ENCODE data around the gene MYPN.
"Not testable (repeated sequence)": the region's sequence is repeated elsewhere in the genome, so short reads cannot be mapped to it uniquely, and the experiment has no call there.

MYPN gene

DNA sequence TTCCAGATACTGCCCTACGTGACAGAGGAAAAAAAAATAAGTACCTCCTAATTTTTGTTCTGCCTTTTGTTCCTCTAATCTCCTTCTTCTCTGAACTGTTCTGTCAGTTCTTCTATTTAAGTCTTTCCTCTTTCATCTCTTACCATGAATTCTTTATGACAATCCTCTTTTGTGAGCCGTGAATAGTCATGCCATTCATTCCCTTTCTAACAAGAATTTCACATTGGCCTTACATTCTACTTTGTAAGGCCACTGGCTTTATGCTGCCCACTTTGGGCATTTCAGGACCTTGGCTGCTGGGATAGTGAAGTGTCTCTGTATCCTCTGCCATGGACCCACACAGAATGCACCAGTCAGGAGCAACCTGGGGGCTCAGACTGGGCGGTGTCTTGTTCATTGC lies 69.7 kb downstream of the MYPN start:
- no peak for DNase-seq

GRCh38 chr10:68180490-68180889 lies 71.2 kb downstream of the MYPN start:
- no peak for DNase-seq

DNA sequence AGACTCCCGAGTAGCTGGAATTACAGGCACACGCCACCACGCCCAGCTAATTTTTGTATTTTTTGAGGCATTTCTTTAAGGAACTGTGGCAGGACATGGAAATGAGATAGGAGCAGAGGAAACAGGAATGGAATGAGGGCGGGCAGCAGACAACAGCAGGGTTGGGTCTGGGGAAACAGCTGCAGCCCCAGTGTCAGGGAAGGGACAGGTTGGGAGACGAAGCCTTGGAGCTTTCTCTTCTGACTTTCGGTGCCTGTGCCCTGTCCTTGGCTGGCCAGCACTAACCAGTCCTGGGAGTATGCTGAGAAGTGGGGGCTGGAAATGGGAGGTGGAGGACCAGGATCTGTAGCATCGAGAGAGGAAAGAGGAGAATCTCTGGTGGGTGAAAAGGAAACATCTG lies 75.3 kb downstream of the MYPN start:
- DNase-seq: no peak

DNA sequence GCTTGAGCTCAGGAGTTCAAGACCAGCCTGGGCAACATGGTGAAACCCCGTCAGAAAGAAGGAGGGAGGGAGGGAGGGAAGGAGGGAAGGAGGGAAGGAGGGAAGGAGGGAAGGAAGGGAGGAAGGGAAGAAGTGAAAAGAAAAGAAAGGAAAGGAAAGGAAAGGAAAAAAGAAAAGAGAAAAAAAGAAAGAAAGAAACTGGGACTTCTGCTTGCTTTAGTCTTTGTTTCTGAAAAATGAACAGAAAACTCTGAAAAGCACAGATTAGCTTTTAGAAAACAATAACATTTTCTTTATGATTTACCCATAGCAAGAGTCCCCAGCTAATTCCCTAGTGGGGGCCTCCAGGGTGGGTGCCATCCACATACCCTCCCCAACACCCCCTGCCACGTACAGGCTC lies 75.8 kb downstream of the MYPN start:
- DNase-seq: no peak

- DNase-seq: no peak
Observed at GRCh38 chr10:68188835-68189234, 79.5 kb downstream of the MYPN start.

GRCh38 chr10:68192113-68192512 lies 82.8 kb downstream of the MYPN start:
- DNase-seq: no peak

DNA sequence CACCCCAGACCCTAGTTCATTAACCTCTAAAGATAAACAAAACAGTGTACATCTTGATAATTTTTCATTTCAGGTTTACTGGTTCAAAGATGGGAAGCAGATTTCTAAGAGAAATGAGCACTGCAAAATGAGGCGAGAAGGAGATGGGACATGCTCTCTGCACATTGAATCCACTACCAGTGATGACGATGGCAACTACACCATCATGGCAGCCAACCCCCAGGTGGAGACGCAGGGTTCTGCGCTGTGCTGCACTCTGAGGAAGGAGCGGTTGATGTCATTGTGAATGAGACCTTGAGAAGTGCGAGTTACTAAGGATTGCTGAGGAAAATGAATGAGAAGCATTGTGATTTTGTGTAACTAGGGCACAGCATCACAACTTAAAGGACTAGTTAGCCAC lies 85.0 kb downstream of the MYPN start:
- DNase-seq: no peak

GRCh38 chr10:68195776-68196175 lies 86.5 kb downstream of the MYPN start:
- not testable (repeated sequence) for DNase-seq

GRCh38 chr10:68196701-68197100 lies 87.4 kb downstream of the MYPN start:
- DNase-seq: no peak

DNA sequence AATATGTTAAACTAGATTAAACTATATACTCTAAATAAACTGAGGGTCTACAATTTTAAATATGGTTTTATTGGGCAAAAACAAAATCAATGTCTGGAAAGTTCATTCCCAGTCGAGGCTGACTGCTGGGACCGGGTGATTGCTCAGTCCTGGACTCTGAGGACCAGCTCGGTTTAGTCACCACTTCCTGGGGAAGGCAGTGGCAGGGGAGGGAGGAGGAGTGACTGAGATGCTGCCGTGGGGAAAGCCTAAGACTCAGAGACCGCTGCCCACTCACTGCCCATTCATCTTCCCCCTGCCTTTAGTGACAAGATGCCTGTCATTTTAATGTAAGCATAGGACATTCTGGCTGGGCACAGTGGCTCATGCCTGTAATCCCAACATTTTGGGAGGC lies 93.7 kb downstream of the MYPN start:
- peak; percentile 11 for DNase-seq

DNA sequence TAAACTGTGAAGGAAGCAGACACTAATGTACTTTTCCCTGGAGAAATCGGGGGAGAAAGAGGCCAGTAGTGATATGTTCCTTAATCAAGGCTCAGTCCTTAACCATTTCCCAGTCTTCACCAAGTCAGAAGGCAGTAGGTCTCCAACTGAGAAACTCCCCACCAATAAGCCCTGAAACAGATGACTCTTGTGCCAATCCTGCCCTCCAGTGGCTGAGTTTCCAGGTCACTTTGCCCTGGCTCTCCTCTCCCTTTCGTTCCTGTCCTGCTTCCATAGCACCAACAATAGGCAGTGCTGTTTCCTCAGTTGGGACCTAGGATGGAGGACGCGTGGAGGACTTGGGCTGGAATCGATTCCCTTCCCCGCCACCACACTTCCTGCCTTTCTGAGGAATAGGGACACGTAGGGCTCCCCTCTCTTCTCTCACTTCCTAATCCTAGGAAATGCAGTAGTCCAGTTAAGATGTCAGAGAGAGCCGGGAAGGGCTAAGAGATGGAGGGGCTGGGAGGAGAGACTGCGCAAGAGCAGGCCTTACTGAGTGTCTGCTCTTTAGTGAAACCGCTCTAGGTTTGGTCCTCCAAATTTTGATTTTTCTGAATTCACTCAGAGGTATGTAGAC lies 99.2 kb downstream of the MYPN start:
- DNase-seq: no peak

DNA sequence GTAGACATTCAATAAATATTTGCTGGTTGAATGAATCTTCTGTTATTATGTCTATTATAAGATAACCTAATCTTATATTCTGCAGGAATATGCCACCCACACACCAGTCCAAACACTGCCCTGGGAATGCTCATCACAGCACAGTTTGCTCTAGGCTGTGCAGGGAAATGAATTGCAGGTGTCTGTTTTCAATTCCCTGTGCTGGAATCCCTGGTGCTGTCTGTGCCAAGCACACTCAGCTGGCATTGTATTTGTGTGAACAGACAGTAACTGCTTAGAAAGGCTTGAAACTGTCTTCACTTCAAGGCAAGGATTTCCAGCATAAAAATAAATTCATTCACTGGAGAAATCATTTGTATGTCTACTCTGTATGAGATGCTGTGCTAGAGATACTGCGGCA lies 102.4 kb downstream of the MYPN start:
- DNase-seq: no peak

DNA sequence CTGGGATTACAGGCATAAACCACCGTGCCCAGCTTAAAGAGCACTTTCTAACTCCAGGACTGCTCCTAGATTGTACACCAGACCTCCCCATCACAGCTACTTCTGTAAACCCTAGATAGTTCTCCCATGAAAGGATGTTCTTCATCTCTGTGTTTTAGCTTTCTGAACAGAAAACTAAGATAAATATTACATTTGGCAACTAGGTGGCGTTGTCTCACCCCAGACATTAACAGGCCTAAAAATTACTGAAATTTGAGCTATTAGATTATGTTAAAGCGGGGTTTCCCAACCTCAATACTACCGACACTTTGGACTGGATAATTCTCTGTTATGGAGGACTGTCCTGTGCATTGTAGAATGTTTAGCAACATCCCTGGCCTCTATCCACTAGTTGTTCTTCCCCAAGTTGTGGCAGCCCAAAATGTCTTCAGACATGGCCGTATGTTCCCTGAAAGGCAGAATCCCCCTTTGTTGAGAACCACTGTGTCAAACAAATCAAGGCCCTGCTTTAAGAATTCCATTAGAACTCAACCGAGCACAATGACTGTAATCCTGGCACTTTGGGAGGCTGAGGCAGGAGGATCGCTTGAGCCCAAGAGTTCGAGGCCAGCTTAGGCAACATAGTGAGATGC lies 103.5 kb downstream of the MYPN start:
- no peak for DNase-seq

- no peak for DNase-seq
Observed at GRCh38 chr10:68218786-68219185, 109.5 kb downstream of the MYPN start.

DNA sequence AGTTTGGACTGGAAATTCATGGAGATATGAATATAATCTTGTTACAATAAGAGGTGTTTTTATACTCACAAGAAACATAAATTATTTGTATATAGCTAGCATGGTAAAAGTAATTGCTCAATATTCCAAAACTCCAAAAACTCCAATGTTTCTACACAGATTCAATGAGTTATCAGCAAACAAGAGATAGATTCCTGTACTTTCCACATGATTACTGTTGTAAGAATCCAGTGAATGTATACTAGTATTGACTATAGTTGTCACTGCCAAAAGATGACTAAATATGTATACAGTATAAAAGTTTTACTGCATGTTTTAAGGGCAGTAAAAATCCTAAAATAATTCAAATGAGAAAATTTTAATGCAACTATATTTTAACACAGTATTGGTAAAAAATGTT lies 111.9 kb downstream of the MYPN start:
- no peak for DNase-seq

DNA sequence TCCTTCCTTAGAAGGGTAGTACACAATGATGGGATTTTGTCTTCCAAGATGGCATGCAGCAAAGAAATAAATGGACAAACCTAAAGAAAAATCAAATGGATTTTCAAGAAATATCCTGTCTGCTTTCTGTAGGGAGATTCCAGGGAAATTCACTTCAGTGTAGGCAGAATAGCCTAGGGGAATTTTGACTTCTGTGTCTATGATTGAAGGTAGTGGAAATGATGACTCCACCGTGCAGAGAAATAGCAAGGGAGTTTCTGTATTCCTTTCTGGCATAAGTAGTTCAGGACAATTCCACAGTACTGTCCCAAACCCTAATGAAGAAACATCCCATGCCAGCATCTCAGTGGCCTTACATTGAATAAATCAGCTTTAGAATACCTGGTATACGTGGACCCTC lies 113.1 kb downstream of the MYPN start:
- DNase-seq: no peak

DNA sequence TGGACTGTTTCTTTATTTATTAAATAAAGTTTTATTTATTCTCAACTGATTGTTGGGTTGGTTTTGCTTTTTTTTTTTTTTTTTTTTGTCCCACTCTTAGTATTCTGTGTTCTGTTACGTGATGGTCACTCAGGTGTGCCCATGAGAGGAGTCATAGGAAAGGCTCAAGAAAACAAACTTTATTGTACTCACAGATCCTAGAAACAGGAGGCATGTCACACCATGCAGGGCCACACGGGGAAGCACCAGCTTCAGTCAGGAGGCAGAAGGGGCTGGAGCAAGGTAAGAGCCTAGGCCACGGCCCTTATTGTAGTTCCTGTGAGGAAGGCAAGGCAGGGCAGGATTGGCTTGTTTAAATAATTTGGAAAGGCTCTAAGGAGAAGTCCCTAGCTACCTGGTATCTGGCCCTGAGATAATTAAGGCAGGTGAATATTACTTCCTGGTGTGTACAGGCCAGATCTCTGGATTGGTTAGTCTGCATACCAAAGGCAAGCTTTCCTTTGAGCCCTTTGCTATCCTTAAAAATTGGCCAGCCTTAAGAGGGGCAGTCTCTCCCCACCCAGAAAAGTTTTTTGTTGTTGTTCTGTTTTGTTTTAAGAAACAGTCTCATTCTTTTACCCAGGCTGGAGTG lies 114.4 kb downstream of the MYPN start:
- no peak for DNase-seq

DNA sequence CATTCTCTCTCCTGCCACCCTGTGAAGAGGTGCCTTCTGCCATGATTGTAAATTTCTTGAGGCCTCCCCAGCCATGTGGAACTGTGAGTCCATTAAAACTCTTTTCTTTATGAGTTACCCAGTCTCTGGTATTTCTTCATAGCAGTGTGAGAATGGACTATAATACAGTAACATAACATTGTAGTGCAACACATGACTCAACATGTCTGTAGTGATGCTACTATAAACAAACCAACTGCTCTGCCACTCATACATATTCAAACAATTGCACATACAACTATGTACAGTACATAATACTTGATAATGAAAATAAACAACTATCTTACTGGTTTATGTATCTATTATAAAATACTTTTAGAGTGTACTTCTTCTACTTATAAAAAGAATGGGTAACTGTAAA lies 115.5 kb downstream of the MYPN start:
- no peak for DNase-seq

DNA sequence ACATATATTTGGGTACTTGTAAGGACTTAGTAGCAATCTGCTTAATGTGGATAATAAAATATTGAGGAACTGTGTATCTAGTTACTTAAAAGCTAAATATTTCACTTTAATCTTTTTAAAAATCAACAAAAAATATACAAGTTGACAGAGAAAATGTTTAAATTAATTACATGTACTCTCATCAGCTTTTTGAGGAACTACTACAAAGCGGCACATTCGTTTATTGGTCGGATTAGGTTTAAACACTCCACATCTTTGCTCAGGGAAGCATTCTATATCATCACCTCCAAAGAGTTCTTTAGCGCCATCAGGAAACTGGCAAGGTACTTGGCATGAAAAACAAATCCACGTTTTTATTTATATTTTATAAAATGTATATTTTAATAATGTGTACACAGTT lies 121.0 kb downstream of the MYPN start:
- DNase-seq: no peak

DNA sequence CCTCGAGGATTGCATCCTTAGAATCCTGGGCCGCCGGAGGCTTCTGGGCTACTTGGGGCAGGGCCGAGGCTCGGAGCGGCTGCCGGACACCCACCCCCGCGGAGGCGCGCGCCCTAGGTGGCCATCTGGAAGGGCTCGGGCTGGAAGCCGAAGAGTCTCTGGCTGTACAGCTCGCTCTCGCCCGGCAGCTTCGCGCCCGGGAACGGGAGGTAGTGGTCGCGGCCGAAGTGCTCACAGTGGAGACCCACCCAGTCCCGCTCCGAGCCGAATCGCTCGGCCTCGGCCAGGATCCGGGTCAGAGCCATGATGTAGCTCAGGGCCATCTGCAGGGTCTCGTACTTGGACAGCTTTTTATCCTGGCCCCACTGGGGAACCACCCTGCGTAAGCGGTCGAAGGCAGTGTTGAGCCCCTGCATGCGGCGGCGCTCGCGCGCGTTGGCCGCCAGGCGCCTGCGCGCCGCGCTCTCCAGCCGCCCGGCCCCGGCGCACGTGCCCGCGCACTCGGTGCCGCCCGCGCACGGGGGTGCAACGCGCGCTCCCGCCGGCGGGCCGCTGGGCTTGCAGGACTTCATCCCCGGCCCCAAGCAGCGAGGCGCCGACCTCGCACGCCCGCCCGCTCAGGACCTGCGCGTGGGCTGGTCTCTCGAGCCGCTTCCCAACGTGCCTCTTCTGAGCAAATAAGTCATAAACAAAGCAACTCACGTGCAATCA lies 122.0 kb downstream of the MYPN start:
- peak; percentile 11 for DNase-seq

GRCh38 chr10:68231817-68232251 lies 122.5 kb downstream of the MYPN start, which contains the start of gene ATOH7:
ATOH7 (minus strand) TSS chr10:68232113; CDS start chr10:68231677, 436 bp downstream.
- DNase-seq: no peak

GRCh38 chr10:68233046-68233445 lies 123.8 kb downstream of the MYPN start:
- no peak for DNase-seq

DNA sequence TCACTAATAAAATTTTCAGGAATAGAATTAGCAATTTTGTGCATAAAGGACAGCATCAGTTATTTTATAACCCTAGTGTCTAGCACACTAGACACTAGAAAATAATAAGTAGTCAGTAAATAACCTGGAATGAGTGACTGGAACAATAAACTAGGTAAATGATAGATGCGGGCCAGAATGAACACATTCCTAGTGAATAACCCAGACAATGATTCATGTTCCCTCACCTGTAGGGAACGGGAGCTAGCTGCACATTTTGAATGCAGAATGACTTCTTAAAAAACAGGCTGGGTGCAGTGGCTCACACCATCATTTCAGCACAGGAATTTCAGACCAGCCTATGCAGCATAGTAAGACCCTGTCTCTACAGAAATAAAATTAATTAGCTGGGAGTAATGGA lies 125.8 kb downstream of the MYPN start:
- DNase-seq: no peak

DNA sequence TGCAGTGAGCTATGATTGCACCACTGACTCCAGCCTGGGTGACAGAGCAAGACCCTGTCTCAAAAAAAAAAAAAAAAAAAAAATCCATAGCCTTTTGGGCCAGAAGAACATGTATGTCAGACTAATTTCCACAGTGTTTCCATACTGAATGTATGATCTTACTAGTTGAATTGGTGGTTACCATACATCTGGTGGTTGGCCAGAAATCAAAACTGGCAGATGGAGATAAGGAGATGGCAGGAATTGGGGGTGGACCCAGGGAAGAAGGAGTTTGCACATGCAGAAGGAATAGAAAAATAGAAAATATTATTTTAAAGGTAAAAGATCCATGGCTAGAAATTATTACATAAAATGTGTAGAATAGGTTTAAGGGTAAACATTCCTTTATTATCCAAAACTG lies 126.3 kb downstream of the MYPN start:
- DNase-seq: no peak

Measured in CD4-positive, alpha-beta T cell treated with Interferon gamma for 1 hour (primary cell).